Stomach smooth muscle (tissue), 2 donors: Measurements from ENCODE around the gene NRROS.
"Not testable (repeated sequence)": the region's sequence is repeated elsewhere in the genome, so short reads cannot be mapped to it uniquely, and the experiment has no call there.

Experiments used
- H3K27ac ChIP-seq: one replicate; pipeline ENCODE4 v1.7.0; 2013; ENCODE audit warnings: mild to moderate bottlenecking, low read length, inconsistent platforms
- H3K27me3 ChIP-seq, 2 donors: one replicate each; pipeline ENCODE4 v1.7.0; 2013; ENCODE audit warnings: low read length in 2 of 2; ENCODE audit not compliant: insufficient read depth in 2 of 2, control insufficient read depth in 1 of 2
- H3K36me3 ChIP-seq, 2 donors: one replicate each; pipeline ENCODE4 v1.7.0; 2013; ENCODE audit warnings: low read length in 2 of 2; ENCODE audit not compliant: control insufficient read depth in 2 of 2, insufficient read depth in 2 of 2
- H3K4me1 ChIP-seq: one replicate; pipeline ENCODE4 v1.7.0; 2013; ENCODE audit warnings: low read length; ENCODE audit not compliant: control insufficient read depth, insufficient read depth
- H3K4me3 ChIP-seq, 2 donors: one replicate each; pipeline ENCODE4 v1.7.0; 2013; ENCODE audit warnings: low read length in 2 of 2
- H3K9ac ChIP-seq, 2 donors: one replicate each; pipeline ENCODE4 v1.7.0; 2013; ENCODE audit warnings: low read length in 2 of 2, mild to moderate bottlenecking in 1 of 2
- H3K9me3 ChIP-seq, 2 donors: one replicate each; pipeline ENCODE4 v1.7.0; 2013; ENCODE audit warnings: low read length in 2 of 2; ENCODE audit not compliant: control insufficient read depth in 2 of 2
- donor health status: healthy.
- donor health status: Pancreatic carcinoma.

The NRROS gene

DNA sequence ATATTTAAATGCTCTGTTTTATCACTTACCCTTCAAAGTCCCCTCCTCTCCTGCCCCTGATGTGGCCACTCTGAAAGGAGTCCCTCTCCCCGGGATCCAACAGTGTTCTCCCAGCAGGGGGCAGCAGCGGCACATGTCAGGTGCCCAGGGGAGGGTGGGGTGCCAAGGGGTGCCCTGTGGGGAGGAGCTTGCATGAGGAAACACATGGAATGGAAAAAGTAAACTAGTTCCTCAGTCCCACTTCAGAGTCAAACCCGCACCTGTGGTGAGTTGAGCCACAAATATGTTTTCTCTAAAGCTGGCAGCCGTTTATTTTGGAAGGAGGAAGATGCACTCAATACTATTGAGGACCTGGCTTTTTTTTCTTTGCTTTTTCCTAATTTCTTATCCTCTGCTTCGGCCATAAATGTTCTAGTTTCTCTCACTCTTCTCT is 30.1 kb upstream of the NRROS start:
- Histone ChIP-seq H3K9me3 (no peaks in the 10 kb centered on the region), H3K4me1 (peaks cover 5% of the 10 kb centered on the region), H3K27me3 (peaks cover 0 to 4% of the 10 kb centered on the region in 2 donors), H3K27ac (peak overlapping the region; percentile 18), H3K4me3 (no peak overlapping the region), H3K9ac (no peak overlapping the region), H3K36me3 (no peaks in the 10 kb centered on the region)

DNA sequence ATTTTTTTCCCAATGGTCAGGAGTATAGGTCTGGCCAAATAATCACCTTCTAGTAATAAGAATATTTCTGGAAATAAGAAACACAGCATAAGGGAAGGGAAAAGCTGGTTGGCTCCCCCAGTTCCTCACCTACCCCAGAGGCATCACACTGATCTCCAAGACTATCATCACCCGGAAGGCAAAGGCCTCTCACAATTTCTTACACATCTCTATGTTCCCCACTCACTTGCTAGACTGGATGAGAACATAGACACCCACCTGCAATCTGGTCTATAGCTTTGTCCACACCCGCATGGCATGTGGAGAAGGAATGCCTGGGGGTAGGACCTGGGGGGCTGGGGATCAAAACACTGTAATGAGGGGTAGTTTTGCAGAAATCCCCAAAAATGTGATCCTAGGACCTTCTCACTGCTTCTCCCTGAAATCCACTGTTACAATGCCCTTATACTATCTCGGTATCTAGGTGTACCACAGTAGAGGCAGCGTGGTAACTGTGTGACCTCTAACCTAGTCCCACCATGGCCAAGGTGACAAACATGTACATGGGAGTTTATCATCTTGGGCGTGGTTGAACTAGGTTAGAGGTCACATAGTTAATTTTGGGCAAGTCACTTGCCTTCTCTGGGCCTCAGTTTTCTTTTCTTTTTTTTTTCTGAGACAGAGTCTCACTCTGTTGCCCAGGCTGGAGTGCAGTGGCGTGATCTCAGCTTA is 29.5 kb upstream of the NRROS start:
- Histone ChIP-seq H3K27ac (peak overlapping the region; percentile 18), H3K4me3 (no peak overlapping the region), H3K27me3 (no peaks in the 10 kb centered on the region), H3K4me1 (peaks cover 5% of the 10 kb centered on the region), H3K9ac (no peak overlapping the region), H3K9me3 (no peaks in the 10 kb centered on the region), H3K36me3 (no peaks in the 10 kb centered on the region)

GRCh38 chr3:196611761-196612483 is 27.6 kb upstream of the NRROS start:
- H3K36me3 ChIP-seq, result no peaks in the 10 kb centered on the region
- H3K4me1 ChIP-seq, result peaks cover 5% of the 10 kb centered on the region
- no peak overlapping the region for H3K4me3 ChIP-seq
- H3K27me3 ChIP-seq, result no peaks in the 10 kb centered on the region
- no peak overlapping the region for H3K9ac ChIP-seq
- H3K27ac ChIP-seq, result peak overlapping the region; percentile 18
- no peaks in the 10 kb centered on the region for H3K9me3 ChIP-seq

GRCh38 chr3:196615234-196615633 is 24.3 kb upstream of the NRROS start:
- not testable (repeated sequence) for H3K4me1 ChIP-seq, H3K27me3 ChIP-seq

DNA sequence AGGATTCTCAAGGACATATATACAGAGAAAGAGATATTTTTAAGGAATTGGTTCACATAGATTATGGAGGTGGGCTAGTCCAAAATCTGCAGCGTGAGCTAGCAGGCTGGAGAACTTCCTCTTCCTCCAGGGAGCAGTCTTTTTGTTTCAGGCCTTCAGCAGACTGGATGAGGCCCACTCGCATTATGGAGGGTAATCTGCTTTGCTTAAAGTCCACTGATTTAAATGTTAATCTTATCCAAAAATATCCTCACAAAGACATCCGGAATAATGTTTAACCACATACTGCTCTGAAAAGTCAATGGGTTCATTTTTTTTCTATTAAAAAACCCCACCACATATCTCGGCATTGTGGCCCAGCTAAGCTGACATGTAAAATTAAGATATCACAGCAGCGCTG is 22.2 kb upstream of the NRROS start:
- Histone ChIP-seq H3K4me3 (no peak overlapping the region), H3K27me3 (no peaks in the 10 kb centered on the region), H3K9ac (peak overlapping the region in 1 of 2 donors; percentile 22), H3K27ac (no peak overlapping the region), H3K9me3 (no peaks in the 10 kb centered on the region), H3K36me3 (no peaks in the 10 kb centered on the region), H3K4me1 (peaks cover 5% of the 10 kb centered on the region)

More at GRCh38 chr3:196615234-196615633, 24.3 kb upstream of the NRROS start:
- H3K27ac ChIP-seq, H3K9ac ChIP-seq, H3K36me3 ChIP-seq, H3K4me3 ChIP-seq, H3K9me3 ChIP-seq: not testable (repeated sequence)

- H3K4me1 ChIP-seq, result peaks cover 5% of the 10 kb centered on the region
- H3K36me3 ChIP-seq, result no peaks in the 10 kb centered on the region
- H3K27me3 ChIP-seq, result no peaks in the 10 kb centered on the region
- no peak overlapping the region for H3K4me3 ChIP-seq
- H3K9me3 ChIP-seq, result no peaks in the 10 kb centered on the region
- peak overlapping the region in 1 of 2 donors; percentile 42 for H3K9ac ChIP-seq
- no peak overlapping the region for H3K27ac ChIP-seq
These were observed 20.3 kb upstream of the NRROS start for GRCh38 chr3:196619223-196619622.

DNA sequence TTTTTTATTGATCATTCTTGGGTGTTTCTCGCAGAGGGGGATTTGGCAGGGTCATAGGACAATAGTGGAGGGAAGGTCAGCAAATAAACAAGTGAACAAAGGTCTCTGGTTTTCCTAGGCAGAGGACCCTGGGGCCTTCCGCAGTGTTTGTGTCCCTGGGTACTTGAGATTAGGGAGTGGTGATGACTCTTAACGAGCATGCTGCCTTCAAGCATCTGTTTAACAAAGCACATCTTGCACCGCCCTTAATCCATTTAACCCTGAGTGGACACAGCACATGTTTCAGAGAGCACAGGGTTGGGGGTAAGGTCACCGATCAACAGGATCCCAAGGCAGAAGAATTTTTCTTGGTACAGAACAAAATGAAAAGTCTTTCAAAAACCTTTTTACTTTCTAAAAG is 19.9 kb upstream of the NRROS start:
- not testable (repeated sequence) for H3K4me1 ChIP-seq, H3K4me3 ChIP-seq, H3K9me3 ChIP-seq, H3K27me3 ChIP-seq, H3K9ac ChIP-seq, H3K36me3 ChIP-seq
- peak overlapping the region; percentile 71 for H3K27ac ChIP-seq

DNA sequence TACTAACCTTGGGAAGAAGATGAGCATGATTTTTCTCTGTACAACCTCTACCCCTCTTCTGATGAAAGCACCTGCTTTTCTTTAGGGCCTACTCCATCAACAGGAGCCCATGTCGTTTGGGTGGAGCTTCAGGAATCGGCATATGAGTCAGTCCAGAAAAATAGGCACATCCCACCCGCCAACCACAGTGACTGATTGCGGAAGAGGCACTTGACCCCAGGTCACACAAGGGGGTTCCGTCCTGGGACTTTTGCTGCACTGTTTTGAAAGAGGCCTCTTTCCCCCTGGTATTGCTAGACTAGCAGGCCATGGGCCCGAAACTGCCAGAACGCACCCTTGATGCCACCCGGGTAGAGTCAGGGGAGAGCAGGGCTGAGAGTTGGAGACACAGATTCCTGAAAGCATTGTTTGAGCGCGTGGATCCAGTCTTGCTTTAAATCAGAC is 19.3 kb upstream of the NRROS start:
- H3K9me3 ChIP-seq, result no peaks in the 10 kb centered on the region
- H3K9ac ChIP-seq, result no peak overlapping the region
- no peak overlapping the region for H3K4me3 ChIP-seq
- no peaks in the 10 kb centered on the region for H3K36me3 ChIP-seq
- peaks cover 5% of the 10 kb centered on the region for H3K4me1 ChIP-seq
- peak overlapping the region; percentile 71 for H3K27ac ChIP-seq
- no peaks in the 10 kb centered on the region for H3K27me3 ChIP-seq

DNA sequence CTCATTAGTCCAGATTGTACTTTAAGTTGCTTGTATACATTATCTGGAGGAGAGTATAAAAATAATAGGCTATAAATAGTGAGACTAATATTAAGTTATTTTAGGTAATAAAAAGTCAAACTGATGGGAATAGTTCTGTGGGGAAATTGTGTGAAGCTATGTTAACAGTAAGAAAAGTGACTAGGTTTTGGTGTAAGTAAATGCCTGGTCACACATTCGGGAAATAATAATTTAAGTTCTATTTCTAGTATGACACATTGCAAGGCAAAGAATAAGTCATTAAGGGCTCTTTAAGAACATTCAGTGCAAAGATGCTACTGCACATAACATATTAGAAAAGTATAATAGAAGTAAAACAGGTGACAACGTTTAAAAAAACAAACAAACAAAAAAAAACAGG is 18.8 kb upstream of the NRROS start:
- Histone ChIP-seq H3K4me1 (peaks cover 5% of the 10 kb centered on the region), H3K4me3 (no peak overlapping the region), H3K9ac (no peak overlapping the region), H3K36me3 (no peaks in the 10 kb centered on the region), H3K27ac (peak overlapping the region; percentile 71), H3K27me3 (no peaks in the 10 kb centered on the region), H3K9me3 (no peaks in the 10 kb centered on the region)

- Histone ChIP-seq H3K27ac (no peak overlapping the region), H3K9ac (no peak overlapping the region), H3K27me3 (no peaks in the 10 kb centered on the region), H3K4me3 (no peak overlapping the region), H3K4me1 (peaks cover 5% of the 10 kb centered on the region), H3K9me3 (no peaks in the 10 kb centered on the region), H3K36me3 (no peaks in the 10 kb centered on the region)
These were observed 17.9 kb upstream of the NRROS start for GRCh38 chr3:196621611-196622010.
